Measurements from ENCODE around the gene GATD1. TPM values are rescaled to one million over a fixed set of nuclear protein-coding genes. Genes with fewer than 3 reads are reported as not detected.

GATD1 gene
- total RNA-seq, 1 experiment from 2014 or later: 67.7 TPM

DNA sequence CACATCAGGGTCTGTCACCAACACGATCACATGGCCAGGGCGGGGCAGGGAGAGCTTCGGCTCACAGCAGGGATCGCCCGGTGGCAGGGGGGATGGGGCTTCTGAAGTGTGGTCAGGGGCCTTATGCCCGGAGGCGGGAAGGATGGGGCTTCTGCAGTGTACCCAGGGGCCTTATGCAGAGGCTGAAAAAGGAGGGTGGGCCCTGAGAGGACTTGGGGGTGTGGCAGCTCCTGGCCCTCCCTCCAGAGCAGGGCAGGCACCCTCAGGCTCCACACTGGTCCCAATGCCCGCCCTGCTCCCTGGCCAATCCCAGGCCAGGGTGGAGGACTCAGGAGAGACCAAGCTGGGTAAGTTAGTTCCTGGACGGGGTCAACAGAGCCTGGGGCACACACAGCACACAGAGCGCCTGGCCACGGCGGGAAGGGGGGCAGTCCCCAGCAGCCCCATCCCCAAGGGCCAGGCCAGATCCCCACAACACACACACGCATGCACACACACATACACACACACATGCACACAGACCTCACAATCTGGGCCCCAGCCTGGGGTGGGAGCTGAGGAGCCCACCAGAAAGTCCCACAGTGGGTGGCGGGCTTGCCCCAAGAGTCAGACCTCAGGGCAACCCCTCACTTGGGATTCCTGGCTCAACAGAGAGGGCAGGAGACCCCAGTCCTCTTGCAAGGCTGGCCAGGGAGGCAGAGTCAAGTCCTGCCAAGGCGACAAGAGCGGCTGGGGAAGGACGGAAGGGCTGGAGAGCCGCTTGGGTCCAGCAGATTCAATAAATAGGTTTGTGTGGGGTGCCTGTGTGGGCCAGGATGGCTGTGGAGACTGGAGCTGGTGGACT lies 13.7 kb upstream of the GATD1 start:
- DNase-seq (ENCODE audit: unreplicated experiment): no peak
- Mint-ChIP-seq H3K4me1 (ENCODE audit: insufficient read depth, unreplicated experiment) (no peaks in the 10 kb centered on the region), H3K9me3 (ENCODE audit: unreplicated experiment) (no peaks in the 10 kb centered on the region), H3K27me3 (ENCODE audit: insufficient read depth, unreplicated experiment) (no peaks in the 10 kb centered on the region), H3K4me3 (ENCODE audit: unreplicated experiment) (no peak overlapping the region), H3K36me3 (ENCODE audit: insufficient read depth, unreplicated experiment) (peaks cover 20% of the 10 kb centered on the region), H3K27ac (ENCODE audit: low read depth, unreplicated experiment) (no peak overlapping the region)
- TF ChIP-seq, protein P1, sequence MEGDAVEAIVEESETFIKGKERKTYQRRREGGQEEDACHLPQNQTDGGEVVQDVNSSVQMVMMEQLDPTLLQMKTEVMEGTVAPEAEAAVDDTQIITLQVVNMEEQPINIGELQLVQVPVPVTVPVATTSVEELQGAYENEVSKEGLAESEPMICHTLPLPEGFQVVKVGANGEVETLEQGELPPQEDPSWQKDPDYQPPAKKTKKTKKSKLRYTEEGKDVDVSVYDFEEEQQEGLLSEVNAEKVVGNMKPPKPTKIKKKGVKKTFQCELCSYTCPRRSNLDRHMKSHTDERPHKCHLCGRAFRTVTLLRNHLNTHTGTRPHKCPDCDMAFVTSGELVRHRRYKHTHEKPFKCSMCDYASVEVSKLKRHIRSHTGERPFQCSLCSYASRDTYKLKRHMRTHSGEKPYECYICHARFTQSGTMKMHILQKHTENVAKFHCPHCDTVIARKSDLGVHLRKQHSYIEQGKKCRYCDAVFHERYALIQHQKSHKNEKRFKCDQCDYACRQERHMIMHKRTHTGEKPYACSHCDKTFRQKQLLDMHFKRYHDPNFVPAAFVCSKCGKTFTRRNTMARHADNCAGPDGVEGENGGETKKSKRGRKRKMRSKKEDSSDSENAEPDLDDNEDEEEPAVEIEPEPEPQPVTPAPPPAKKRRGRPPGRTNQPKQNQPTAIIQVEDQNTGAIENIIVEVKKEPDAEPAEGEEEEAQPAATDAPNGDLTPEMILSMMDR (IDR thresholded peaks at IDR 0.05; ENCODE audit: unreplicated experiment): no peak
- intact Hi-C loops (cut with micrococcal nuclease): no loop called here
- CTCF ChIA-PET: interaction anchor here (0.7 kb wide), 1 partner anchor 16 kb away, joined by 3 read pairs; no protein-coding TSS in a partner anchor
- BruUV-seq (replicated peaks): TSS peak; percentile 57
- POLR2A ChIA-PET: interaction anchor here (0.6 to 1.1 kb wide), 5 partner anchors 27 to 95 kb away, joined by 3 to 5 read pairs (median 3); partner anchors contain the start of gene TMEM80

DNA sequence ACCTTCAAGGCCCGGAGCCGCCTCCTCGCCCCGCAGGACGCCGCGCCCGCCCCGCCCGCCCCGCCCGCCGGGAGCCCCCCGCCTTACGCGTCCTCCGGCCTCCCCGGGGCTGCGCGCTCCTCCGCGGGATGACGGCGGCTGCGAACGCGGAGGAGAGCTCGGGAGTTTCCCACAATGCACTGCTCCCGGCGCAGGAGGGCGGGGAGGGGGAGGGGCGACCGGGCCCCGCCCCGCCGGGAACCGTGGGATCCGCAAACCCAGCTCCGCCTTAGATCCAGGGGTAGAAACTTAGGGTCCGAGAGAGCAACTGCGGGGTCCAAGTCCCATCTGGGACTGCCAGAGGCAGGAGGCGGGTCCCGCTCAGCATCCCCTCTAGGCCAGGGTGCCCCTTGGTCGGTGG lies 12.7 kb upstream of the GATD1 start, which contains the start of gene CEND1:
Gene CEND1 (minus strand): TSS at position 148 of the 400 bp plus-strand sequence. CDS start 1,514 bp downstream, outside the sequence.
- no TSS peak for BruUV-seq (replicated peaks)
- intact Hi-C loops (cut with micrococcal nuclease): no loop called here
- peaks cover 15% of the 10 kb centered on the region for H3K36me3 Mint-ChIP-seq (ENCODE audit: insufficient read depth, unreplicated experiment)
- no peaks in the 10 kb centered on the region for H3K9me3 Mint-ChIP-seq (ENCODE audit: unreplicated experiment)
- H3K4me3 Mint-ChIP-seq (ENCODE audit: unreplicated experiment): no peak within 1 kb of the TSS
- H3K27me3 Mint-ChIP-seq (ENCODE audit: insufficient read depth, unreplicated experiment): no peaks in the 10 kb centered on the region
- TF ChIP-seq, protein P1 (IDR thresholded peaks at IDR 0.05; ENCODE audit: unreplicated experiment): no peak
- no peak for DNase-seq (ENCODE audit: unreplicated experiment)
- ChIA-PET CTCF (no interaction called here), POLR2A (interaction anchor here (0.7 to 1.0 kb wide), 3 partner anchors 19 to 94 kb away, joined by 3 read pairs; partner anchors contain the start of gene TMEM80)
- H3K27ac Mint-ChIP-seq (ENCODE audit: low read depth, unreplicated experiment): no peak within 1 kb of the TSS
- no peaks in the 10 kb centered on the region for H3K4me1 Mint-ChIP-seq (ENCODE audit: insufficient read depth, unreplicated experiment)

DNA sequence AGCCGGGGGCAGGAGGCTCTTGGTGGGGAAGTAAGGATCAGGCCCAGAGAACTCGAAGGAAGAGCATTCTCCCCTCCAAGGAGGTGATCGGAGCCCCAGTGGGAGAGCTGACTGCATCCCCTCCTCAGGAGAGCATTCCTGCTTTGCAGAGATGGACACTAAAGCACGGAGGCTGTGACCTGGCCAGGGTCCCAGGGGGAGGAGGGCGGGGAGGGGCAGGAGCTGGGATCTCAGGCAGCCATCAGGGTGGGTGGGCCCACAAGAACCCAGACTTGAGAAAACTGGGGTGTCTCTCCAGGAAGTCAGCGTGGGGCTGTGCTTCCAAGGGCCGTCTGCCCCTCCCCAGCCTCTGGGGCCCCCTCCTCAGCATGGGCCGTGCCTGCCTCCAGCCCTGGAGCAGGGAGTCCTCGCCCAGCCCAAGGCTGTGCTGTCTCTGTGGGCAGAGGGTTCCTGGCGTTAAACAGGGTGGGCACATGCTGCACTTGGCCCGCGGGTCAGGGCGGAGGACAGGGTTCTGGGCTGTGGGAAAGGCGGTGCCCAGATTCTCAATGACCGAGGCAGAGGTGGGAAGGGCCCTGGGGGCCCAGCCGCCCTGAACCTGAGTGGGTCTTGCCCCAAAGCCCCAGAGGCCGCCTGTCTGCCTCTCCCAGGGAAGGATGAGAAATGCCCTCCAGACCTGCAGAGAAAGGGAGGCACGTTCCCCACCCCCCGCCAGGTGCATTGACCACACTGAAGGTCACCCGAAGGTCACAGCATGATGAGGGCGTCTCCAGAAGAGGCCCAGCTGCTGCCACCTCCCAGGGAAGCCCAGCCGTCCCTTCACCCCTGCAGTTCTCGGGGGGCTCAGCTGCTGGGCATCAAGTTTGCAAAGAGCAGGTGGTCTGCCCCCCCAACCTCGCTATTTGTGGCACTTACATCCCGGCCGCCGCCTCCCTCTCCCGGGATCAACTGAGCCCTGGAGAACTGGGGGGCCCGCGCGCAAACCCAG lies 12.0 kb upstream of the GATD1 start:
- no TSS peak for BruUV-seq (replicated peaks)
- H3K4me3 Mint-ChIP-seq (ENCODE audit: unreplicated experiment): no peak overlapping the region
- intact Hi-C loops (cut with micrococcal nuclease): no loop called here
- H3K27ac Mint-ChIP-seq (ENCODE audit: low read depth, unreplicated experiment): no peak overlapping the region
- peaks cover 12% of the 10 kb centered on the region for H3K36me3 Mint-ChIP-seq (ENCODE audit: insufficient read depth, unreplicated experiment)
- POLR2A ChIA-PET: interaction anchor here (0.7 to 1.0 kb wide), 2 partner anchors 10 to 20 kb away, joined by 3 read pairs; no protein-coding TSS in a partner anchor
- TF ChIP-seq, protein P1 (IDR thresholded peaks at IDR 0.05; ENCODE audit: unreplicated experiment): no peak
- CTCF ChIA-PET: no interaction called here
- H3K9me3 Mint-ChIP-seq (ENCODE audit: unreplicated experiment): no peaks in the 10 kb centered on the region
- H3K27me3 Mint-ChIP-seq (ENCODE audit: insufficient read depth, unreplicated experiment): no peaks in the 10 kb centered on the region
- no peak for DNase-seq (ENCODE audit: unreplicated experiment)
- no peaks in the 10 kb centered on the region for H3K4me1 Mint-ChIP-seq (ENCODE audit: insufficient read depth, unreplicated experiment)
